Right kidney (tissue), 1 donor: ENCODE measurements around the gene PRKCA.

ENCODE experiments used
- DNase-seq: peaks from one replicate; pipeline ENCODE4 v3.0.0-alpha.2; 2016

Gene PRKCA

GRCh38 chr17:66625311-66625767 lies 322.9 kb downstream of the PRKCA start:
- DNase-seq: no peak

- DNase-seq: no peak
These were observed 325.6 kb downstream of the PRKCA start for GRCh38 chr17:66627985-66628384.

GRCh38 chr17:66629762-66630161 lies 327.3 kb downstream of the PRKCA start:
- DNase-seq: no peak

- no peak for DNase-seq
These were observed 328.0 kb downstream of the PRKCA start for GRCh38 chr17:66630379-66630778.

- DNase-seq: no peak
These were observed 328.5 kb downstream of the PRKCA start for GRCh38 chr17:66630828-66631472.

- no peak for DNase-seq
These were observed 330.3 kb downstream of the PRKCA start for GRCh38 chr17:66632731-66633130.

- no peak for DNase-seq
These were observed 331.0 kb downstream of the PRKCA start for GRCh38 chr17:66633317-66633965.

GRCh38 chr17:66634193-66634592 lies 331.8 kb downstream of the PRKCA start:
- no peak for DNase-seq

GRCh38 chr17:66635386-66636045 lies 333.1 kb downstream of the PRKCA start:
- DNase-seq: no peak

GRCh38 chr17:66636111-66636510 lies 333.7 kb downstream of the PRKCA start:
- DNase-seq: no peak

GRCh38 chr17:66637491-66637890 lies 335.1 kb downstream of the PRKCA start:
- no peak for DNase-seq

GRCh38 chr17:66638707-66639479 lies 336.5 kb downstream of the PRKCA start:
- no peak for DNase-seq

- DNase-seq: no peak
These were observed 341.6 kb downstream of the PRKCA start for GRCh38 chr17:66643815-66644710.

GRCh38 chr17:66645259-66645658 lies 342.8 kb downstream of the PRKCA start:
- DNase-seq: no peak

- DNase-seq: no peak
These were observed 345.1 kb downstream of the PRKCA start for GRCh38 chr17:66647391-66647983.

GRCh38 chr17:66649818-66650543 lies 347.6 kb downstream of the PRKCA start:
- no peak for DNase-seq

- no peak for DNase-seq
These were observed 348.1 kb downstream of the PRKCA start for GRCh38 chr17:66650544-66650877.

GRCh38 chr17:66652840-66653507 lies 350.6 kb downstream of the PRKCA start:
- DNase-seq: no peak

- DNase-seq: no peak
These were observed 351.8 kb downstream of the PRKCA start for GRCh38 chr17:66654106-66654740.

- DNase-seq: no peak
These were observed 352.4 kb downstream of the PRKCA start for GRCh38 chr17:66654764-66655163.
